HG03520 (cell line): ENCODE data around the gene SSPN.
"Not testable (repeated sequence)": the region's sequence is repeated elsewhere in the genome, so short reads cannot be mapped to it uniquely, and the experiment has no call there.

ENCODE experiments used
- ATAC-seq: cut with Tn5 transposase; IDR thresholded peaks from one replicate; pipeline ENCODE4 v1.9.1; 2021; ENCODE audit warnings: mild to moderate bottlenecking, moderate library complexity; ENCODE audit not compliant: unreplicated experiment

SSPN gene

GRCh38 chr12:26226629-26227360, 31.4 kb downstream of the SSPN start:
- no peak for ATAC-seq

GRCh38 chr12:26227361-26227745, 32.0 kb downstream of the SSPN start:
- no peak for ATAC-seq

GRCh38 chr12:26229910-26230309, 34.5 kb downstream of the SSPN start:
- ATAC-seq = no peak

- no peak for ATAC-seq
These were observed 36.1 kb downstream of the SSPN start for GRCh38 chr12:26231470-26231869.

GRCh38 chr12:26231921-26232320, 36.5 kb downstream of the SSPN start:
- no peak for ATAC-seq

- ATAC-seq = no peak
These were observed 38.3 kb downstream of the SSPN start for GRCh38 chr12:26233631-26234030.

GRCh38 chr12:26235465-26235864, 40.1 kb downstream of the SSPN start:
- ATAC-seq = not testable (repeated sequence)

- ATAC-seq = no peak
These were observed 43.2 kb downstream of the SSPN start for GRCh38 chr12:26238341-26239121.

GRCh38 chr12:26239122-26239851, 43.9 kb downstream of the SSPN start:
- ATAC-seq = no peak

- no peak for ATAC-seq
These were observed 44.8 kb downstream of the SSPN start for GRCh38 chr12:26239852-26240815.

GRCh38 chr12:26241080-26241479, 45.7 kb downstream of the SSPN start:
- no peak for ATAC-seq

GRCh38 chr12:26242683-26243082, 47.3 kb downstream of the SSPN start:
- ATAC-seq = no peak

GRCh38 chr12:26244503-26244902, 49.1 kb downstream of the SSPN start:
- no peak for ATAC-seq

GRCh38 chr12:26245175-26245942, 50.0 kb downstream of the SSPN start:
- ATAC-seq = no peak

- ATAC-seq = no peak
These were observed 51.3 kb downstream of the SSPN start for GRCh38 chr12:26246483-26247164.

- ATAC-seq = no peak
These were observed 52.5 kb downstream of the SSPN start for GRCh38 chr12:26247873-26248272.

- ATAC-seq = no peak
These were observed 55.4 kb downstream of the SSPN start for GRCh38 chr12:26250801-26251200.

- no peak for ATAC-seq
These were observed 56.2 kb downstream of the SSPN start for GRCh38 chr12:26251600-26251999.

GRCh38 chr12:26252946-26253345, 57.6 kb downstream of the SSPN start:
- no peak for ATAC-seq
